HG03159 (cell line): ENCODE results near the gene AVL9.
"Not testable (repeated sequence)": the region's sequence is repeated elsewhere in the genome, so short reads cannot be mapped to it uniquely, and the experiment has no call there.

ENCODE experiments used
- ATAC-seq: cut with Tn5 transposase; IDR thresholded peaks from one replicate; pipeline ENCODE4 v1.9.1; 2021; ENCODE audit warnings: mild to moderate bottlenecking, moderate library complexity; ENCODE audit not compliant: unreplicated experiment

AVL9 gene

GRCh38 chr7:32634798-32635393 is 139.6 kb downstream of the AVL9 start:
- ATAC-seq = not testable (repeated sequence)

DNA sequence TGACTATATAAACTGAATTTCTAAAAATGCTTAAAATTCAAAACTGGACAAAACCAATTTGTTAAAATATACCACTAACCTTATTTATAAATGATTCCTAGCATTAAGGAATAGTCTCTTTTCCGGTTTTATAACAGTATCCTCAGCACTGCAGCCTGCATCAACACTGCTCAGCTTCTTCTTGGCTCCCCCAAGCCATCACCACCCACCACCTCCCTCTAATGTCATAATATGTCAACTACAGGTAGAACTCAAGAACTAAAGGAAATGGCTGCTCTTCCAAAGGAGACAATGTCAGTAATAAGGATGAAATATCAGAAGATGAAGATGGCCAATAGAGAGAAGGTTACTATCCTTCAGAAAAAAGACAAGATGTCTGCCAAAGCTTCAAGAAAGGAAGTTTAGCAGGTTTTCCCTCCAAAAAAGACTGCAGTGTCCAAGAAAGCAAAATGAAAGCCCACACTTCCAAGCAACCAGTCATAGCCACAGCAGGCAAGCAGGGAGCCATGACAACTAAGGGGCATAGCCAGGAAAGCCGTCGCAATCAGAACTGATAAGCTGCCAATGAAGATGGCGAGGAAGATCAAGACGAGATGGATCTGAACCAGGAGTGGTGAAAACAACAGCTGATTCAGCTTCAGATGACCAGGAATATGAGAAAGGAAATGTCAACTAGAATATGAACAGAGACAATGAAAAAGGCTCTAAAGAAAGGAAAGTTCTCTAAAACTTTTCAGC is 141.6 kb downstream of the AVL9 start:
- not testable (repeated sequence) for ATAC-seq

DNA sequence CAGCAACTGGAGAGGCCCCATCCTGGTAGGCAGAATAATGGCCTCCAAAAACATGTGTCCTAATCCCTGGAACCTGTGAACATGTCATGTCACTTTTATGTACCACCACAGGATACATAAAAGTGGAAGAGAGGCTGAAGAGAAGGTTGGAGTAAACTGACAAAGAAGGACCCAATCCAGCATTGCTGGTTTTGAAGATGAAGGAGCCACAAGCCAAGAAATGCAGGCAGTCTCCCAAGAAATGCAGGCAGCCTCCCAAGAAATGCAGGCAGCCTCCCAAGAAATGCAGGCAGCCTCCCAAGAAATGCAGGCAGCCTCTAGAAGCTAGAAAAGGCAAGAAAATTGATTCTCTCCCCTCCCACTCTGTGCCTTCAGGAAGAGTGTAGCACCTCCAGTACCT is 142.3 kb downstream of the AVL9 start:
- not testable (repeated sequence) for ATAC-seq
